ENCODE measurements around the gene TMC3.

TMC3 gene

DNA sequence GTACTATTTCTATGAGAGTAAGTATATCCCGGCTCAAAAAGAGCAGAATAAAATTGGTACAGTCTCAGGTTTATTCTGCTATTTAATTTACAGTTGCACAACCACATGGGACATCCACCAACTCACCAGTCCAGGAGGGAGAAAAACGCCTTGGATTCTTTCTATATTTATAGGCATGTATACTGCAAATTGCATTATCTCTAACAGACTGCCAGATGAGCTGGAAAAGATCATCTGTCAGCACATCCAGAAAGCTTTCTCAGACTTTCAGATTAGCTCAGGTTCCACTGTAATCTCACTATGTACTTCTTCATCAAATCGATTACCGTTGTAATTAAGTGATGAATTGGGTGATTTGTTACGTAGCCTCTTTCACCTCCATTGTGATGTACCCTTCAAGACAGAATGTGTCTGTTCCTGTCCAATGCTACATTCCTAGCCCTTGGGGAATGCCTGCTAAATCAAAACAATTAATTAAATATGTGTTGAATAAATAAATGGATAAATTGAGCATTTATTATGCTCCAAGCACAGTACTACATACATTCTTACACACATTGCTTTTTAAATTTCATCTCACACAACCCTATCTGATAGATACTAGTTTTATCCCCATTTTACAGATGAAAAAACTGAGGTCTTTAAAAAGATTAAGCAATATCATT is 38.1 kb upstream of the TMC3 start:
- ChIA-PET CTCF (no interaction called here), POLR2A (ENCODE audit: low non-redundant PET) (no interaction called here)
- H3K27ac ChIP-seq = no peak overlapping the region
- DNase-seq (ENCODE audit: low spot score) = no peak
- TF ChIP-seq, protein P1, sequence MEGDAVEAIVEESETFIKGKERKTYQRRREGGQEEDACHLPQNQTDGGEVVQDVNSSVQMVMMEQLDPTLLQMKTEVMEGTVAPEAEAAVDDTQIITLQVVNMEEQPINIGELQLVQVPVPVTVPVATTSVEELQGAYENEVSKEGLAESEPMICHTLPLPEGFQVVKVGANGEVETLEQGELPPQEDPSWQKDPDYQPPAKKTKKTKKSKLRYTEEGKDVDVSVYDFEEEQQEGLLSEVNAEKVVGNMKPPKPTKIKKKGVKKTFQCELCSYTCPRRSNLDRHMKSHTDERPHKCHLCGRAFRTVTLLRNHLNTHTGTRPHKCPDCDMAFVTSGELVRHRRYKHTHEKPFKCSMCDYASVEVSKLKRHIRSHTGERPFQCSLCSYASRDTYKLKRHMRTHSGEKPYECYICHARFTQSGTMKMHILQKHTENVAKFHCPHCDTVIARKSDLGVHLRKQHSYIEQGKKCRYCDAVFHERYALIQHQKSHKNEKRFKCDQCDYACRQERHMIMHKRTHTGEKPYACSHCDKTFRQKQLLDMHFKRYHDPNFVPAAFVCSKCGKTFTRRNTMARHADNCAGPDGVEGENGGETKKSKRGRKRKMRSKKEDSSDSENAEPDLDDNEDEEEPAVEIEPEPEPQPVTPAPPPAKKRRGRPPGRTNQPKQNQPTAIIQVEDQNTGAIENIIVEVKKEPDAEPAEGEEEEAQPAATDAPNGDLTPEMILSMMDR (conservative IDR thresholded peaks at IDR 0.05; ENCODE audit: low read depth) = no peak

DNA sequence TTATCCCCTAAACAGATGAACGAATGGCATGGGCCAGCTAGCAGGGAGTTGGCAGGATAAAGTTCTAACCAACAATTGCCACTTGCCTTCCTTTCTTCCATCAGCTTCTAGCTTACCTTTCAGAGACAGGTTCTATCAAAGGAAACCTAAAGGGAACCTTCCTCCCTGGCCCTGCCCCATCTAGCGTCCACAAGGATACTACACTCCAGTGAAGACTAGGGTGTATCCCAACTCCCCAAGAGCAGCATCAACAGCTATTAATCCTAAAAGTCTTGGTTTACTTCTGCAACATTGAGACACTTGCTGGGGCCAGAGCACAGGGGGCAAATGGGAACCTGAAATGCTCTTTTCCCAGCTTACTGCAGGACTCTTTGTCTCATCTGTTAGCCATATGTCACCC is 37.0 kb upstream of the TMC3 start:
- no peak for DNase-seq (ENCODE audit: low spot score)
- H3K27ac ChIP-seq = no peak overlapping the region
- POLR2A ChIA-PET (ENCODE audit: low non-redundant PET) = no interaction called here
- CTCF ChIA-PET = interaction anchor here (0.6 to 1.2 kb wide), 9 partner anchors 30 to 1119 kb away, joined by 3 to 5 read pairs (median 3); no protein-coding TSS in a partner anchor
- TF ChIP-seq, protein P1 (conservative IDR thresholded peaks at IDR 0.05; ENCODE audit: low read depth) = no peak

DNA sequence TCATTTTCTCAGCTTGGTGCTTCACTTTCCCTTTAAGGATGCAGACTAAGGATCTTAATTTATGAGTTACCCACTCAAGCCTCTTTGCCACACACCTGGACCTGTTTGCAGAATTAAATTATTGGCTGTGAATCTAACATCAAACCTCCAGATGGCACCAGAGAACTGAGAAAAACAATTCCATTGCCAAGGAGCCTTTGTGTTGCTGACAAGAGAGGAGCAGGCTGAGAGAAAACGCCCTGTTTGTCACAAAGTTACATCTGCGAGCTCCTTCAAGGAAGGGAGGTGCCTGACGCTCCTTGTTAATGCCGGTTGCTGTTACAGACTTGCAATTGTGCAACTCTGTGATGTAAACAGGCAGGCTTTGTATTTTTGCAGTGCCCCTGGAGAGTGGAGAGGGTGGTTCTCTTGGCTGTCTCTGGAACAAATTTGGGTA is 36.3 kb upstream of the TMC3 start:
- POLR2A ChIA-PET (ENCODE audit: low non-redundant PET) = no interaction called here
- peak; percentile 65 for DNase-seq (ENCODE audit: low spot score)
- no peak overlapping the region for H3K27ac ChIP-seq
- CTCF ChIA-PET = interaction anchor here (0.6 to 1.2 kb wide), 12 partner anchors 29 to 1120 kb away, joined by 3 to 5 read pairs (median 3); no protein-coding TSS in a partner anchor
- TF ChIP-seq, protein P1 (conservative IDR thresholded peaks at IDR 0.05; ENCODE audit: low read depth) = peak; percentile 76

DNA sequence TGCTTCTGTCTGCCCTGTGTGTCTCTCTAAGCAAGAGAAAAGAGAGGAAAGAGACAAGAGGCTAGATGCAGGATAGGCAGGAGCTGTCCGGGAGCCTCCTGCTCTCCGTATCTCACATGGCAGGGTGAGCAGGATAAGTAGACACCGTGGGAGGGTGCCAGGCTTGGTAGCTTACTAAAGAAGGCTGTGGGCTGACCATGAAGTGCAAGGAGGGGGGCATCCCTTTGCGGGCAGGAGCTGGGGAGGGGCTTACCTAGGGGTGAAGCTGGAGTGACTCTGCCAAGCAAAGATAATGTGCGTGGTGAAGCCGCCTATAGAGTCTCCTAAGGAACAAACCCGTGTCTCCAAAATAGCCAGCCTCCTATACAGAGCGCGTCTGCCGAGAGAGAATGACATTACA is 33.7 kb upstream of the TMC3 start:
- POLR2A ChIA-PET (ENCODE audit: low non-redundant PET) = no interaction called here
- CTCF ChIA-PET = interaction anchor here (1.0 to 1.2 kb wide), 2 partner anchors 50 to 142 kb away, joined by 3 to 4 read pairs; no protein-coding TSS in a partner anchor
- TF ChIP-seq, protein P1 (conservative IDR thresholded peaks at IDR 0.05; ENCODE audit: low read depth) = no peak

DNA sequence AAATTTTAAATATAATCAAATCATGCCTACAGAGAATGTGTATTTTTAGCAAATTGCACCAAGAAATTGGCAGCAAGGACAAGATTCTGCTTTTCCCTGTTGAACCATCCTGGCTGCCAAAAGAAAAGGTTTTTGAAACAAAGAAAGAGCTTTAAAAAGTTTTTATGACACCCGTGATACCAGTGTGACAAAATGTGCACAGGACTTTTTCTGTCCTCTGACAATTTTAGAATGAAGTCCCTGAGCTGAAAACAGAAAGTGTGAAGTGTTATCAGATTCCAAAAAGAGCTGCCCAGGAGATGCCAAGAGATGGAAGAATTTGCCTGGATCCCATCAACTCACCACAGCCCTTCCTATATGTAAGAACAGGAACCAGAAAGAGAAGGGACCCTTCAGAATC is 33.2 kb upstream of the TMC3 start:
- TF ChIP-seq, protein P1 (conservative IDR thresholded peaks at IDR 0.05; ENCODE audit: low read depth) = no peak
- ChIA-PET CTCF (interaction anchor here (0.6 to 1.3 kb wide), 4 partner anchors 13 to 141 kb away, joined by 3 to 4 read pairs (median 4); no protein-coding TSS in a partner anchor), POLR2A (ENCODE audit: low non-redundant PET) (no interaction called here)
- no peak overlapping the region for H3K27ac ChIP-seq
- DNase-seq (ENCODE audit: low spot score) = no peak

More for the DNA sequence above, 33.7 kb upstream of the TMC3 start:
- no peak for DNase-seq (ENCODE audit: low spot score)
- H3K27ac ChIP-seq = no peak overlapping the region

DNA sequence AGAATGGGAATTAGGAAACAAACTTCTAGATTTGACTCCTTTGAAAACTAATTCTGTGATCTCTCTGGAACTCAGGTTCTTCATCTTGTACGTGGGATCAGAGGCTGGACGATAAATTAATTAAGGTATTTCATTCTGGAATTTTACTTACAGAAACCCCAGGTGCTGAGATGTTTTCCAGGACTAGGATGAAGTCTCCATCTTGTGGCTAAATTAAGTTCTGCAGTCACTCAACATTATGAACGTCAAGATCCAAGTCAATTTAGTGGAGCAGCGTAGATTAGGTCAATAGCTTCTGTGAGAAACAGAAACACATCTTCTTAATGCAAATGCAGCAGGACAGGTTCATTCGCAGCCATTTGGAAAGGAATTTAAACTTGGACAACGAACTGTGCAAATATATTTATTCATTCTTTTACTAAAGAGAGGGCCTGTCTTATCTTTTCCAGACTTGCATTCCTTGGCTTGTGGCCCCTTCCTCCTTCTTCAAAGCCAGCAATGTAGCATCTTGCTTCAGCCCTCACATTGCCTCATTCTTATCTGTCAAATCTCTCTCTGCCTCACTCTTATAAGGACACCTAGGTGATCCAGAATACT is 26.7 kb upstream of the TMC3 start:
- peak; percentile 70 for DNase-seq (ENCODE audit: low spot score)
- TF ChIP-seq, protein P1 (conservative IDR thresholded peaks at IDR 0.05; ENCODE audit: low read depth) = peak; percentile 95
- ChIA-PET POLR2A (ENCODE audit: low non-redundant PET) (no interaction called here), CTCF (interaction anchor here (0.6 to 4.0 kb wide), 10 partner anchors 44 to 539 kb away, joined by 3 to 35 read pairs (median 4); no protein-coding TSS in a partner anchor)
- no peak overlapping the region for H3K27ac ChIP-seq

Data from RWPE1 (cell line).